Lower lobe of right lung (tissue), 2 donors: ENCODE results near the gene HYAL3. TPM values are rescaled to one million over a fixed set of nuclear protein-coding genes. Genes with fewer than 3 reads are reported as not detected.
A peak's percentile ranks its signal among the peaks of the same experiment; 100 is the strongest.

Experiments
- ATAC-seq, 2 donors: fragments of 200-7000 bp; cut with Tn5 transposase; one replicate each; pipeline ENCODE4 v1.9.1; 2020 to 2022; ENCODE audit warnings: mild to moderate bottlenecking in 2 of 2, moderate library complexity in 2 of 2
- DNase-seq: peaks from one replicate; pipeline ENCODE4 v3.0.0-alpha.2; 2020
- H3K27ac ChIP-seq: fragments of 200-600 bp; one replicate; pipeline ENCODE4 v1.8.0; 2022
- H3K27me3 ChIP-seq: fragments of 200-600 bp; one replicate; pipeline ENCODE4 v1.8.0; 2022; ENCODE audit warnings: low read depth
- H3K36me3 ChIP-seq: fragments of 200-600 bp; one replicate; pipeline ENCODE4 v1.8.0; 2022; ENCODE audit warnings: mild to moderate bottlenecking
- H3K4me1 ChIP-seq: fragments of 200-600 bp; one replicate; pipeline ENCODE4 v1.8.0; 2022
- H3K4me3 ChIP-seq: fragments of 200-600 bp; one replicate; pipeline ENCODE4 v1.8.0; 2022; ENCODE audit warnings: mild to moderate bottlenecking
- H3K9me3 ChIP-seq: fragments of 200-600 bp; one replicate; pipeline ENCODE4 v1.8.0; 2022
- intact Hi-C: fragments of 100-400 bp; cut with DNase I; formaldehyde crosslinking; loops from one replicate; pipeline ENCODE4 v1.11.0; 2022
- total RNA-seq: library from RNA; stranded (reverse); fragmentation: NEBNext Ultra II Directional; extraction: Animal tissue kit (Norgen Biotek cat#: 25700); gene quantifications from one replicate; pipeline ENCODE4 v1.2.1, GENCODE V29; 2021
- TF ChIP-seq, protein P1 (sequence below): fragments of 200-600 bp; IDR thresholded peaks from one replicate; pipeline ENCODE4 v1.8.0; 2022; ENCODE audit warnings: antibody characterized with exemption, mild to moderate bottlenecking
- donor health status: DM: no; HTN: yes; CAD: no; lungs with severe emphysema.

Gene HYAL3
- total RNA-seq, 1 donor from 2014 or later: 4.0 TPM

- Histone ChIP-seq H3K4me1 (peaks cover 74% of the 10 kb centered on the region), H3K27me3 (peaks cover 6% of the 10 kb centered on the region), H3K36me3 (no peaks in the 10 kb centered on the region), H3K27ac (peak overlapping the region; percentile 93), H3K4me3 (peak overlapping the region; percentile 62), H3K9me3 (no peaks in the 10 kb centered on the region)
- no peak for ATAC-seq
- TF ChIP-seq, protein P1, sequence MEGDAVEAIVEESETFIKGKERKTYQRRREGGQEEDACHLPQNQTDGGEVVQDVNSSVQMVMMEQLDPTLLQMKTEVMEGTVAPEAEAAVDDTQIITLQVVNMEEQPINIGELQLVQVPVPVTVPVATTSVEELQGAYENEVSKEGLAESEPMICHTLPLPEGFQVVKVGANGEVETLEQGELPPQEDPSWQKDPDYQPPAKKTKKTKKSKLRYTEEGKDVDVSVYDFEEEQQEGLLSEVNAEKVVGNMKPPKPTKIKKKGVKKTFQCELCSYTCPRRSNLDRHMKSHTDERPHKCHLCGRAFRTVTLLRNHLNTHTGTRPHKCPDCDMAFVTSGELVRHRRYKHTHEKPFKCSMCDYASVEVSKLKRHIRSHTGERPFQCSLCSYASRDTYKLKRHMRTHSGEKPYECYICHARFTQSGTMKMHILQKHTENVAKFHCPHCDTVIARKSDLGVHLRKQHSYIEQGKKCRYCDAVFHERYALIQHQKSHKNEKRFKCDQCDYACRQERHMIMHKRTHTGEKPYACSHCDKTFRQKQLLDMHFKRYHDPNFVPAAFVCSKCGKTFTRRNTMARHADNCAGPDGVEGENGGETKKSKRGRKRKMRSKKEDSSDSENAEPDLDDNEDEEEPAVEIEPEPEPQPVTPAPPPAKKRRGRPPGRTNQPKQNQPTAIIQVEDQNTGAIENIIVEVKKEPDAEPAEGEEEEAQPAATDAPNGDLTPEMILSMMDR: no peak
- DNase-seq: no peak
- intact Hi-C loops: no loop called here
These were observed 29.2 kb downstream of the HYAL3 start for GRCh38 chr3:50269977-50270413.

DNA sequence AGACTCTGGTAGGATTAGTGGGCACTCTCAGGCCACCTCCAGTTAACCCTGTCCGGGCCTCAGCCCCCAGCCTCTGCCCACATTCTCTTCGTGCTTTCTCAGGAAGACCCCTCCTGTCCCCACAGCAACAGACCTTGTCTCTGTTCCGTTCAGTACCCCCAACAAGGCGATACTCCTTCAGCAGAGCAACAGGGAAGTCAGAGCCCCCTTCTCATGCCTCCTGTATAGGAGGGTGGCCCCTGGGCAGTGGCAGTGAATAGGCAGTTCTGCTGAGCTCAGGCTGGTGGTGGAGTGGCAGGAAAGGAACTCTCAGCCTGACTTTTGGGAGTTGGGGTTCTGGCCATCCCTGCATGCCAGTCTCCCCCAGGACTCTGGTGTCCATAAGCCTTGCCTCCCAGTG, 29.7 kb downstream of the HYAL3 start:
- no peak for DNase-seq
- H3K36me3 ChIP-seq: no peaks in the 10 kb centered on the region
- no peak for ATAC-seq
- peaks cover 76% of the 10 kb centered on the region for H3K4me1 ChIP-seq
- intact Hi-C loops: no loop called here
- H3K4me3 ChIP-seq: peak overlapping the region; percentile 62
- no peaks in the 10 kb centered on the region for H3K9me3 ChIP-seq
- H3K27me3 ChIP-seq: peaks cover 1% of the 10 kb centered on the region
- peak overlapping the region; percentile 93 for H3K27ac ChIP-seq
- TF ChIP-seq, protein P1: no peak

- intact Hi-C loops: no loop called here
- TF ChIP-seq, protein P1: no peak
- H3K27ac ChIP-seq: peak within 1 kb of the TSS; percentile 93
These were observed 30.3 kb downstream of the HYAL3 start, which contains the start of gene SEMA3B for GRCh38 chr3:50268703-50269451. TSS of gene SEMA3B (plus strand) at chr3:50269147. CDS start at chr3:50269241, 94 bp downstream.

GRCh38 chr3:50268276-50268675, 30.9 kb downstream of the HYAL3 start:
- Histone ChIP-seq H3K9me3 (no peaks in the 10 kb centered on the region), H3K36me3 (no peaks in the 10 kb centered on the region), H3K27me3 (no peaks in the 10 kb centered on the region), H3K4me3 (peak overlapping the region; percentile 62), H3K4me1 (peaks cover 73% of the 10 kb centered on the region), H3K27ac (peak overlapping the region; percentile 93)
- intact Hi-C loops: no loop called here
- DNase-seq (no peak), ATAC-seq (no peak)
- TF ChIP-seq, protein P1: no peak

More at GRCh38 chr3:50268703-50269451, 30.3 kb downstream of the HYAL3 start, which contains the start of gene SEMA3B:
- Histone ChIP-seq H3K4me1 (peaks cover 76% of the 10 kb centered on the region), H3K4me3 (peak within 1 kb of the TSS; percentile 62), H3K27me3 (no peaks in the 10 kb centered on the region), H3K9me3 (no peaks in the 10 kb centered on the region), H3K36me3 (no peaks in the 10 kb centered on the region)
- DNase-seq: peak; percentile 88
- peak; percentile 67 for ATAC-seq

GRCh38 chr3:50267280-50267913, 31.8 kb downstream of the HYAL3 start:
- peak; percentile 49 to 57 for ATAC-seq
- peak; percentile 80 for DNase-seq
- intact Hi-C loops: no loop called here

More at GRCh38 chr3:50267280-50267913, 31.8 kb downstream of the HYAL3 start:
- peaks cover 64% of the 10 kb centered on the region for H3K4me1 ChIP-seq
- no peaks in the 10 kb centered on the region for H3K9me3 ChIP-seq
- H3K4me3 ChIP-seq: peak overlapping the region; percentile 62
- H3K27me3 ChIP-seq: no peaks in the 10 kb centered on the region
- TF ChIP-seq, protein P1: no peak
- peak overlapping the region; percentile 93 for H3K27ac ChIP-seq
- no peaks in the 10 kb centered on the region for H3K36me3 ChIP-seq
